Stimulated activated CD8-positive, alpha-beta memory T cell treated with anti-CD3 and anti-CD28 coated beads, Interleukin-15, amount 100 ng/mL, for 24 hours (primary cell): Measurements from ENCODE around the gene COL4A1.

Experiments used
- DNase-seq: peaks from one replicate; pipeline ENCODE4 v3.0.0-alpha.2; 2020; ENCODE audit warnings: low read depth

COL4A1 gene

DNA sequence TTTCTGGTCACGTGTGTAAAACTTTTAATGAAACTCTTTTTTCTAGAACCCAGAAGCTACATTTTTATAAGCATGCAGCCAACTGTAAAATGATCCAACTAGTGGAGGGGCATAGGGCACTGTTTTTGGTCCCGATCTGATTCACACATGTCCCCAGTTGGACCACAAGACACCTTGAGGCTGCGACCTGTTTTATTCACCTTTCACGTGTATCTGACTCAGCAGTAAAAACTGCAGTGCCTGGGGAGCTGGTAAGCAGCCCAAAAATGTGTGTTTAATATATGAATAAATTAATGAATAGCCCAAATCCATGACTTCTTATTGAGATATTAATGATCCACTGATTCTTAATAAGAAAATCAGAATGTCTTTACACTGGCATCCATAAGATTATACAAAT, 140.4 kb downstream of the COL4A1 start:
- no peak for DNase-seq

DNA sequence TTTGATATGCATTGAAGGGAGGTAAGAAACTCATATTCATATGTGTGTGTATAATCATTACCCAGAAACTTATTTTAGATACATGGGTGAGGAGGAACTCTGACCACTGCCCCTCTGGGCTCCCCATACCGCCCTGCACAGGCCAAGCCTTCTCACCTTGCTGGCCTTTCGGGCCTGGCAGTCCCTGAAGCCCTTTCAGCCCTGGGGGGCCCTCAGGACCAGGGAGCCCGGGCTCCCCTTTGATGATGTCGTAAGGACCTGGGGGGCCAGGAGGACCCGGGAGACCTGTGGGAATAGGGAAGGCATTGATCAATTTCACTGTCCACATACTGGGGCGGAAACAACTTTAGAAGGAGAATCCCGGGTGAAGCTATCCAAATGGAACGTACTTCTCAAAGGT, 142.3 kb downstream of the COL4A1 start:
- DNase-seq, result no peak

DNA sequence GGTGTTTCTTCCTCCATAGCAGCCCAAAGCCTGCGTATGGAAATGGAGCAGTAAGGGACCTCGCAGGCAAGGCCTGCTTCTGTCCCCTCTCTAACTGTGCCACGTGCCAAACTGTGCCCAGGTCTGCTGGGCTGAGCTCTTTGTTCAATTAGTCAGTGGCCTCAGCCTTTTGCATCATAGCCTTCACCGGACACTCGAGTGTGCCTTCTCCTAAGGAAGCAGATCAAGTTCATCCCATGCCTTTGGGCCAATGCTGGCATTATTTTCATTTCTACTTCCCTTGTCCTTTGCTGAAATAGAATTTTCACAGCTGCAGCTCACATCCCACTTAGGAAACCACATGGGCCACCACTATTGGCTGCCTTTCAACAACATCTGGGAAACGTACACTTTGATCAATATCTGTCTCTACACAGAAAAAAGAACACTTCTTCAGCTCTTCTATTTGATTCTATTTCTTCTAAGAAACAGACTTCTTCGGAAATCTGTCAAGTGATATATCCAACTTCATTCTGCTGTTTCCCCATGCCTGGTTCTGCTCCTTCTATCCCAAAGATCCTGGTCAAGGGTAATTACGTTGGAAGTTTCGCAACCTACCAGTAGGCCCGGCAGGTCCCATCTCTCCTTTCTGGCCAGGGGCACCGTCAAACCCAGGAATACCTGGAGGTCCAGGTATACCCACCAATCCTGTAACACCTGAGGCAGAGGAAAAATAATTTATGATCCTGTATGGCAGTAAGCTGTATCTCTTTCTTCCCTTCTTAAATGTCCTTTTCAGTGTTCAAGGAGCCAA, 143.9 kb downstream of the COL4A1 start:
- DNase-seq, result no peak

DNA sequence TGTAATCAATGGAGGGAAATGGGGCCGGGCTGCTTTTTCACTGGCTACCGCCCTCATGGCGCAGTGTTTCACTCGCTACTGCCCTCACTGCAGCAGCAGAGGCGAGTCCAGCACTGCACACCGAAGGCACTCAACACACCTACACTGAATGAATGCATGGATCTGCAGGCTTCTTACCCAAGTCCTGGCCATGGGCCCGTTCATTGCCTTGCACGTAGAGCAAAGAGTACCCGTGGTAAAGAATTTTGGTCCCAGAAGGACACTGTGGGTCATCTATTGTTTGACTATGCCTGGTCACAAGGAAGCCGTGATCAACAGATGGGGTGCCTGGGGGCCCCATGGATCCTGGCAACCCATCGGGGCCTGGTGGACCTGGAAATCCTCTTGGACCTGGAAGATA, 144.9 kb downstream of the COL4A1 start:
- DNase-seq, result no peak

DNA sequence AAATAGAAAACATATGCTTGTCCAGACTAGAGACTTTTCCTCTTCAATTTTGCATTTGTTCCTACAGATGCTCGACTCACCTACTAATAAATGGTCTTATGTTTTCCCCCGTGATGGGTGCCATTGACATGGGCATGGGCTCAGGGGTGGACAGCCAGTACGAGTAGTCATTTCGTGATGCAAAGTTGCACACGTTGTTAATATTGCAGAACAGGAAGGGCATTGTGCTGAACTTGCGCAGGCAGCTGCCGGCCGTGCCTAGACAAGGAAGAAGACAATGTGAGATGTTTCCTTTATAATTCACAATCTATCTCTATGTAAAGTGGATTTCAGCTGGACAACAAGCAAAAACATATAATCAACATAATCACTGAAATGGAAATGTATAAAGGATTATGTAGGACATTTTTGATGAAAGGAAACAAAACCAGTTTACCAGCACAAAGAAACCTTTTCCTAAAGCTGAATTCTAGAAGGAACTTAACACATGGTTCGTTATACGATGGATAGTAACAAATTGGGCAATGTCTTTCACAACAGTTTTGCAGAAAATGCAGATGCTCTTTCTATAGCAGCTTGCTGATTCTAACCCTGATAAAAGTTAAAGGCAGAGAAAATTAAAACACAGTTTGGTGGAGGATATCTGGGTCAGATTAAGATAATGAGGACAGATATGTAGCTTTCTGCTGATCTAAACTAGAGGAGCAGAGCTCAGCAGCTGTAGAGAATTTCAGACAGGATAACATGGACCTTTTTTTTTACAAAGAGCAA, 145.7 kb downstream of the COL4A1 start:
- DNase-seq, result no peak

DNA sequence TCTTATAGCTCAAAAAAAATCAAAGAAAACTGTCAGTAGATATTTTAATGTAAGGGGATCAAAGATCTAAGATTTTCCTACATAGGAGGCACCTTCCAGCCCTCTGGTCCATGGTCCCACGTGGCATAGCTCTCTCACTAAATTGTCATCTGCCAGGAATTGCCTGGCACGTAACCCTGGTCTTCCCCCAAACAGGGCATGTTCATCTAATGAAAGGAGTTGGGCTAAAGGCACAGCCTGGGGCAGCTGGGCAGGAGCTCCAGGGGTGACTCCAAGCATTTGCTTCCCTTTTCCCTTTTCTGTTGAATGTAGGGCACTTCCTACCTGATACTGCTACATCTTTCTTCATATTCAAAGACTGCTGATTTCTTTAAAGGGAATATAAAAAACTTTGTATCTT, 148.7 kb downstream of the COL4A1 start:
- no peak for DNase-seq

DNA sequence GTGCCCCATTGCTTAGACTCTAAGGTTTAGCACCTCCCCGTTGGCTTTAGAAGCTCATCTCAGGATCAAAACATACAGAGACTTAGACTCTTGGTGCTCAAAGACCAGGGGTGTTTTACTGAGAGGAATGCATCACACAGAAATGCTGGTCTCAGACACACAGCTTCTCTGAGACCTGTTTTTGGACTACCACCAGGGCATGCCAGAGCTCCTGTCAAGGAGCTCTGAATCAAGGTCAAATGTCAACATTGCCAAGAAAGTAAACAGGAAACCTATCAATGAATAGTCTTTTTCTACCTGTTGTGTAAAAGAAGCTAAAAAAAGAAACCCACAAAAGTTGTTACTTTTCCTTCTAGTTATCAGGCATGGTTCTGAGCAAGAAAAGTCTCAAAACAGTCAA, 149.2 kb downstream of the COL4A1 start:
- DNase-seq, result no peak

DNA sequence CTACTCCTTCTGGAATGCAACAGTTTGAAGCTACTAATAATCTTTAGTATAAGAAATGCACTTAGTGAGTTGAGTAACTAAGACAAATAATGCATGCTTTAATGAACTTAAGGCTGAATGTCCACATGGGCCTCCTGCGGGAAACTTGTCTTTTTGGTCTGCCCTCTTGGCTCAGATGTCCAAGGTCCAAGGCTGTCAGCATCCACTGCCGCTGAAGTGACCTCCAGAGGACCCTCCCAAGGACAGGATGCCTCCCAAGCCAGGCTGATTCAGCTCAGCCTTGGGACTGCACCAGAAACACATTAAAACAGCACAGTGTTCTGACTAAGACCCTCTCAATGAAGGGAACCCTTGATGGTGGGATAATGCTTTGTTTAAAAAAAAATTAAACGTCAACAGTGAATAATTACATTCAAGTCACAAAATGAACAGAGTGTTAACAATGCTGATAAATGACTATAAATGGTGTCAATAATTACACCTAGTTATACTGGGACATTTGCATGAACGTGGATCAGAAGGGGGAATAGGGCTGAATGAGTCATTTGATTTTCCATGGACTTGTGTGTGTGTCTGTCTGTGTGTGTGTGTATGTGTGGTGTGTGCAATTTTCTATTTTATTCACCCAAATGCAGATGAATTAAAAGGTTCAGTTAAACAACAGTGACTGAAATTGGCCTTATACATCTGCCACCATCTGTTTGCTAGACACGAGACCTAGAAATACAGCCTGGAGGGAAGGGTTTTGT, 150.5 kb downstream of the COL4A1 start:
- DNase-seq, result no peak

DNA sequence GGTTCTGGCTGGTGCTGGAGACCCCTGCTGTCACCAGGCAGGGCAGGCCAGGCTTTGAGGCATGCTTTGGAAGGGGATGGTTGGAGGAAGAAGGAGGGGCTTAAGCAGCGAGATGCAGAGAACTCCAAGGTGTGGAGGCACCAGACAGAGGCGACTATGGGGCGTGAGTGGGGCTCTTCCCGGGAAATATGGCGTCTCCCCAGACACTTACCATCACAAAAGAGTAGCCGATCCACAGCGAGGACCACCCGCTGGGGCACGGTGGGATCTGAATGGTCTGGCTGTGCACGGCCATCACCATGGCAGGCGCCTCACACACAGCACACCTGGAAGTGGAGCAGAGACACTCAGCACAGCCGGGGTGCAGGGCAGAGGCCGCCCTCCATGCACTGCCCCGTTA, 151.9 kb downstream of the COL4A1 start:
- DNase-seq, result no peak

DNA sequence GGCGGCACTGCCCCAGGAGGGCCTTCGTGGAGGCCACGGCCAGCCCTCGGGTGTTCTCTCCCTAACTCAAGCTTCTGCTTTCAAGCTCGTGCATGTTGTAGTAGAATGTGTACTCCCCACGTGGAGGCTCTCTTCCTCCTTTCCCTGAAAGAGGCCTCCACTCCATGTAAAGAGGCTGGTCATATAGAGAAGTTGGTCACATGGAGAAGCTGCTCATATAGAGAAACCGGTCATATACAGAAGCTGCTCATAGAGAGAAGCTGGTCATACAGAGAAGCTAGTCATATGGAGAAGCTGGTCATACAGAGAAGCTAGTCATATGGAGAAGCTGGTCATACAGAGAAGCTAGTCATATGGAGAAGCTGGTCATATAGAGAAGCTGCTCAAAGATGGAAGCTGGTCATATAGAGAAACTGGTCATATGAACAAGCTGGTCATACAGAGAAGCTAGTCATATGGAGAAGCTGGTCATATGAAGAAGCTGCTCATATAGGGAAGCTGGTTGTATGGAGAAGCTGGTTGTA, 152.5 kb downstream of the COL4A1 start:
- no peak for DNase-seq

DNA sequence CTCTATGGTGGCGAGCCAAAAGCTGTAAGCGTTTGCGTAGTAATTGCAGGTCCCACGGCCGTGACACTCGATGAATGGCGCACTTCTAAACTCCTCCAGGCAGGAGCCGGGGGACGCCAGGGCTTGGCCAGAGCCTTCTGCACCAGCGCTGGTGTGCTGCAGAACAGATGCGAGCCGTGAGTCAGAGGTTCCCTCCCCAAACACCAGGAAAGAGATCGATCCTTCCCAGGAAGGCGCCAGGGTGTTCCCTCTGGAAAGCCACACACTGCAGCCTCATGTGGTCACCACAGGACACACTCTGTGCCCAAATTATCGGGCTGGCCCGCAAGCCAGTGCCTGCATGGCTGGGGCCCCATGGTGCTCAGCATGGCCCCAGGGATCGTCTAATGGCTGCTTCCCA, 154.6 kb downstream of the COL4A1 start:
- no peak for DNase-seq

DNA sequence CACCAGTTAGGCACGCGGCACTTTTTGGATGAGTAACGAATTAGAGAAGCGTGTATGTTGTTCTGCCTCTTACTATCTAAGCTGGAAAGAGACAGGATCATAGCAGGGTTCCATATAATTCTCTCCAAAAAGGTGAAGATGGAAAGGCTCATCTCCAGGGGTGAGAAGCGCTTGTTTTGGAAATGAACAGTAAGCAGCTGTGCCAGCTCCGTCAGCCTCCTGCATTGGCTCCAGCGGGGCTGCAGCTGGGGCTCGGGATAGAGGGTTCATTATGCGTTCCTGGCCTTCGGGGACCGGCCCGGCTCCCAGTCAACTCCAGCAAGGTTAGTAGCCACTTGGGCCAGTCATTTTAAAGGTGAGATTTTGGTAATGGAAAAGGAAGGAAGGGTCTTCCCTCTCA, 155.5 kb downstream of the COL4A1 start:
- DNase-seq, result no peak

DNA sequence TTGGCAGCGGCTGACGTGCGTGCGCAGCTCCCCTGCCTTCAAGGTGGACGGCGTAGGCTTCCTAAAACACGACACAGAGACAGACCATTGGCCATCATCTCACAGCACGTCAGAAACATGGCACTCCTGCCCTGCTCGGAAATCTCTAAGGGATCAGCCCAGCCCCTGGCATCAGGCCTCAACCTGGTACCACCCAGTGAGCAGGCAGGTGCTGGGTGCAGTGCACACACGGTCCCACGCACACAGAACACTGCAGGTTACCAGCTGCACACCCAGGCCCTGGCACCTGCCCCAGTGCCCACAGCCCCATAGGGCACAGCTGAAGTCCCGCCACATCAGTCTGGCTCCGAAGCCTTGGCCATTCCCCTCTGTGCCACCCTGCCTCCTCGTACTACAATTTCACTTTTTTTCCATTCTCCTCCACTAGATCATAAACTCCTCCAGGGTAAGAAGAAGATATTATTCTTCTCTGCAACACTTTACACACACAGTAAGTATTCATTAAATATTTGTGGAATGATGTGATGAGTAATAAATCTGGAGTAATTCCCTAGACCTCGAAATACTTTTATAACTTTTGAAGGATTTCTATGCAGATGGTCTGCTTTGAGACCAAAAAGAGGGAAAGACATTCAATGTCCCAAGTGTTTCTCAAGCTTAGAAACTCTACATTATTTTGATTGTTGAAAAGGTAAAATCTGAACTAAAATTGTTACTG, 156.4 kb downstream of the COL4A1 start:
- DNase-seq, result no peak

DNA sequence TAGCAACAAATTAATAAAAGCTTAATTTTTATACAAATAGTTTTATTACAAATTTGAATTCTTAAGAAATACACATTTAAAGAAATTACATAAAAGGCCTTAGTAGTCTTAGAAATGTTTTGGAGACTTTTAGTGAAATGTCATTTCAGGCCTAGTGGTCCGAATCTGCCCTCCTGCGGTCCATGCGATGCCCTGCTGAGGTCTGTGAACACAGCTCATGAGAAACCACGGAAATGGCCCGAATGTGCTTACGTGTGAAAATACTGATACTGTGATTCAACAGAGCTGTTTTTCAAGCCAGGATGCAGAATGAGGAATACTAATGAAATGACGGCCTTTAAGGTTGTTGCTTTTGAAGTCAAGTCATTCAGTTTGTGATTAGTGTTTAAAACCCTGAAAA, 157.9 kb downstream of the COL4A1 start:
- no peak for DNase-seq

DNA sequence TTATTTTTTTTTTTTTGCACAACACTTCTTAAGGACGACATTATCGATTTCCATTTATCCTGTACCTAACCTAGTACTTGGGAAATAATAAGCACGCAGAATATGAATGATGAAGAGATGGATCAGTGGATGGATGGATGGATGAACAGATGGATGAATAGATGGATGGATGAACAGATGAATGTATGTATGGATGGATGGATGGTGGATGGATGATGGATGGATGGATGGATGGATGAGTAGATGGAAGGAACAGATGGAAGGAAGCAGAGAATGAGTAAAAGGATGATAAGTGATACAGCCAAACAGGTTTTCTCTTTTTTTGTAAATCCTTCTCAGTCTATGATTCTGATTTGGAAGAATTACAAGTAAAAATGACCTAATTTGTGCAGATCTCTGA, 166.9 kb downstream of the COL4A1 start:
- DNase-seq, result no peak

DNA sequence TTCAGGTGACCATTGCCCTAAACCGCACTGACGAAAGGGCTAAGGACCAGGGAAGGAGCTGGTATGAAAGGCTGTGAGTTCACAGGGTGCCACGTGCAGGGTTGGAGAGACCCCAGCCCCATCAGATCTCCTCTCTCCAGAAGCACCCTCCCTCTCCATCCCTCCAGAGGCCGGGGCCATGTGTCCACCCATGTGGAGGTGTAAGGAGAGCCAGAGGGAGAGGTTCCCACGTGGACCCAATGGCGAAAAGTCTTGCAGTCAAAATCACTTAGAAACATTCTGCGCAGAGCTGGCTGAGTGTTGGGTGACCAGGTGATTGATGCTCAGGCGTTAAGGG, 168.3 kb downstream of the COL4A1 start:
- no peak for DNase-seq

DNA sequence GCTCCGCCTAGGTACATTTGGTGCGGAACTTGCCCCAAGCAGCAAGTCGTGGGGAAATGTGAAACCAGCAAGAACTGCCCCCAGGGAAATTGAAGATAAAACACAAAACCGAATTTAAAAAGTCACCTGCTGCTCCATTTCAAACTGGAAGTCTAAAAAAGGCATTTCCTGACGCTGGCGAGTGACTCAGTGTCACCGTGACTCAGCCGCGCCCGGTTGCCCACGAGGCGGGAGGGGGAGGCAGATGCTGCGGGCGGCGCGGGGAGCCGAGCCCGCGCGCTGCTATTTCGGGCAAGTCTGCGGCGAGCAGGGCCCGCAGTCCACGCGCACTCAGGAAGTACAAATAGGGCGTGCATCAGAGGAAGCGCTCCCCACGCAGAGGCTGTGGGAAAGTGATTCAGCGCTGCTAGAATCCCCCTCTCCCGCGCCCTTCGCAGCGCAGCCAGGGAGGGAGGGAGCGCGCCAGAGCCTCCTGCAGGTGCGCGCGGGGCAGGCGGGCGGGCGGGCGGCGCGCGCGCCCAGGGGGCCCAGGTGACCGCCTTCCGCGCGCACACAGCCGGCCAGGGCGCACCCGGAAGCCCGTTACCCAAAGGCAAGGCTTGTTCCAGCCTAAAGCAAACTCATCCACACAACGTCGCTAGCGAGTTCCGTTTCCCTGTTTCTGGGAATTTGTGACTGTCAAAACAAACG, 168.8 kb downstream of the COL4A1 start:
- peak; percentile 40 for DNase-seq

DNA sequence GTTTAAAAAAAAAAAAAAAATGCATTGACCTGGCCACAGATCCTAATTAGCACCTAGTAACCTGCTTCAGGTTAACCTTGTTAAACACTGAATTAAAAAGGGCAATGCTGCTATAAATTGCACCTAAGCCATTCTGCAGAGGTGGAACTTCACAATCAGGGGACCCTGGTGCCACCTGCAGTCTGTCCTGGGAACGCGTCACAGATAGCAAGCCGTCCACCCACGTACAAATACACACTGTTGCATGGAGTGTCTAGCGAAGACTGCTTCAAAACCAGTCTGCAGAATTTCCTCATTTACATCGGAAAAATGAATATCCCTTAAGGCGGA, 169.3 kb downstream of the COL4A1 start:
- DNase-seq, result no peak

DNA sequence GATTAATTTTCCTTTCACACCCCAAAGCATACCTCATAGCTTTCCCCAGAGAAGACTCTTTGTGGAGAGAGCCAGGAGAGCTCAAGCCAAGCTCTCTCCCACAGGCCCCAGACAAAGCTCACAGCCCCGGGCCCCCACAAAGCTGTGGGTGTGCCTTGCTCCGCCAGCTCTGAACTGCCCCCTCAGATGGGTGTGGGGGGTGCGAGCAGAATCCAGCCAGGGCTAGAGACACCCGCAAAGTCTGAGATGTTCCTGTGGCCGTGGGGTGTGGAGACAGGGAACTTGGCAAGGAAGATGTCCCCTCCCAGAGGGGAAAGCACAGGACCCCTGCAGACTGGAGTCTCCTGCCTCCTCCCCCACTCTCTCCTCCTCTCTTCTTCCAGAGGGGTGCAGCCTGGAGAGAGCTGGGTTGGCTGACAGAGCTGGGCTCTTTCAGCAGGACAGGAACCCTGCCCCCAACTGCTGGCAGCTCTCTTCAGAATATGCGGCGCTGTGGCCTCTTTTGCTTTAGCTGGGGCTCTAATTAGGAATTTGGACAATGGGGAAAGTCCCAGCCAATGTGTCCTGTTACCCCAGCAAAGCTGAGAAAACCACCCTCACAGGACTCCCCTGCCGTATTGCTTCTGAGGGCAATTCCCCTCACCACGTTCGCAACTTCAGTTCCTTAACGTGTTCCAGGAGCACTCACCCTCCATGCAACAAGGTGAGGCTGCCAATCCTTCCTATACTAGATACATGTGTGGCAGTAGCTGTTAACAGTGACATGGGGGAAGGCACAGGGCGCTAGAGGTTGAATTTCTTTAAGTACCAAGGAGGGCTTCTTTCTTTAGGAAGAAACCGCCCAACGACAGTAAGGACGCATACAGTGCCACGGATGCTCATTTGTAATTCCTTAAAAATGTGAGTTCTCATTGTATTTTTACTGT, 170.0 kb downstream of the COL4A1 start:
- DNase-seq, result no peak

DNA sequence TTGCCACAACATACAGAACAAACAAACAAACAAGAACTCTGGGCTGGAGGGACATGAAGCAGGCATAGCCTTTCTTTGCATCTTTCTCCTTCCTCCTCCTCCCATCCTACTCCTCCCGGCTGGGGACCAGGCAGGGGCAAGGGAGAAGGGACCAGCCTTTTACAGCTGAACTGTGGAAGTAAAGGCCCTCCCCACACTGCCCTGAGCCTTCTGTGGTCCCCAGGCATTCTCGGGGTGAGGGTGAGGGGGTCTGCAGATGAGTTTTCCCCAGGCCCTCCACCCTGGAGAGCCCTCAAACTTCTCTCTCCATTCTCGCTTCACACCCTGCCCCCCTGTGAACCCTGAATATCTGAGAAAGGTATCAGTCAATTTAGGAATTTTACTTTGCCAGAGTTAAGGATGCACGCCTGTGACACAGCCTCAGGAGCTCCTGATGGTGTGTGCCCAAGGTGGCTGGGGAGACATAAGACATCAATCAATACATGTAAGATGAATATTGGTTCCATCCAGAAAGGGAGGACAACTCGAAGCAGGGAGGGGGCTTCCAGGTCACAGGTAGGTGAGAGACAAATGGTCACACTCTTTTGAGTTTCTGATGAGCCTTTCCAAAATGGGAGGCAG, 170.9 kb downstream of the COL4A1 start:
- no peak for DNase-seq
